NB4 (cell line): ENCODE results near the gene DENND4C.
A peak's percentile ranks its signal among the peaks of the same experiment; 100 is the strongest.

Experiments used
- DNase-seq: peaks from one replicate; pipeline ENCODE4 v3.0.0; 2010; ENCODE audit warnings: low read depth
- H3K4me3 ChIP-seq: one replicate; pipeline ENCODE4 v1.5.1; 2011; ENCODE audit warnings: mild to moderate bottlenecking, low read depth, low read length, moderate library complexity
- MYC ChIP-seq: IDR thresholded peaks from 2 replicates; pipeline ENCODE4 v1.6.1; 2011; ENCODE audit warnings: low read depth, low read length
- POLR2A ChIP-seq: IDR thresholded peaks from 2 replicates; pipeline ENCODE4 v1.6.1; 2011; ENCODE audit warnings: mild to moderate bottlenecking; ENCODE audit not compliant: insufficient read length; ENCODE audit errors: extremely low read depth
- TF ChIP-seq, protein P1 (sequence below): IDR thresholded peaks from 2 replicates; pipeline ENCODE4 v1.6.1; 2011; ENCODE audit warnings: low read depth, low read length
- TF ChIP-seq, protein P2 (sequence below): IDR thresholded peaks from one replicate; pipeline ENCODE4 v1.5.1; 2012; ENCODE audit warnings: low read depth, low read length

DENND4C gene

DNA sequence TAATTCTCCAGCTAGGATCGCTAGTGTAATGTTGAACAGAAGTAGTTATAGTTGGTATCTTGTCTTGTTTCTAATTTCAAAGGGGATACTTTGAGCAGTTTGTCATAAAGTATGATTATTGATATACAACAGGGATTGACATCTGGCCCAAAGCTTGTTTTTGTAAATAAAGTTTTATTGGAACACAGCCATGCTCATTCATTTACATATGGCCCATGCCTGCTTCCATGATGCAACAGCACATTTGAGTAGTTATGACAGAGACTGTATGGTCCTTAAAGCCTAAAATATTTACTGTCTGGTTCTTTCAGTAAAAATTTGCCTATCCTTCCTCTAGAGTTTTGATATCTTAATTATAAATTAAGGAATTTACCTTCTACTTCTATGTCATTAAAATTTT, 79.8 kb downstream of the DENND4C start:
- no peak overlapping the region for H3K4me3 ChIP-seq
- TF ChIP-seq, protein P1, sequence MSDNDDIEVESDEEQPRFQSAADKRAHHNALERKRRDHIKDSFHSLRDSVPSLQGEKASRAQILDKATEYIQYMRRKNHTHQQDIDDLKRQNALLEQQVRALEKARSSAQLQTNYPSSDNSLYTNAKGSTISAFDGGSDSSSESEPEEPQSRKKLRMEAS = no peak
- TF ChIP-seq, protein P2, sequence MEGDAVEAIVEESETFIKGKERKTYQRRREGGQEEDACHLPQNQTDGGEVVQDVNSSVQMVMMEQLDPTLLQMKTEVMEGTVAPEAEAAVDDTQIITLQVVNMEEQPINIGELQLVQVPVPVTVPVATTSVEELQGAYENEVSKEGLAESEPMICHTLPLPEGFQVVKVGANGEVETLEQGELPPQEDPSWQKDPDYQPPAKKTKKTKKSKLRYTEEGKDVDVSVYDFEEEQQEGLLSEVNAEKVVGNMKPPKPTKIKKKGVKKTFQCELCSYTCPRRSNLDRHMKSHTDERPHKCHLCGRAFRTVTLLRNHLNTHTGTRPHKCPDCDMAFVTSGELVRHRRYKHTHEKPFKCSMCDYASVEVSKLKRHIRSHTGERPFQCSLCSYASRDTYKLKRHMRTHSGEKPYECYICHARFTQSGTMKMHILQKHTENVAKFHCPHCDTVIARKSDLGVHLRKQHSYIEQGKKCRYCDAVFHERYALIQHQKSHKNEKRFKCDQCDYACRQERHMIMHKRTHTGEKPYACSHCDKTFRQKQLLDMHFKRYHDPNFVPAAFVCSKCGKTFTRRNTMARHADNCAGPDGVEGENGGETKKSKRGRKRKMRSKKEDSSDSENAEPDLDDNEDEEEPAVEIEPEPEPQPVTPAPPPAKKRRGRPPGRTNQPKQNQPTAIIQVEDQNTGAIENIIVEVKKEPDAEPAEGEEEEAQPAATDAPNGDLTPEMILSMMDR = no peak
- TF ChIP-seq MYC (no peak), POLR2A (no peak)
- DNase-seq = peak; percentile 19

DNA sequence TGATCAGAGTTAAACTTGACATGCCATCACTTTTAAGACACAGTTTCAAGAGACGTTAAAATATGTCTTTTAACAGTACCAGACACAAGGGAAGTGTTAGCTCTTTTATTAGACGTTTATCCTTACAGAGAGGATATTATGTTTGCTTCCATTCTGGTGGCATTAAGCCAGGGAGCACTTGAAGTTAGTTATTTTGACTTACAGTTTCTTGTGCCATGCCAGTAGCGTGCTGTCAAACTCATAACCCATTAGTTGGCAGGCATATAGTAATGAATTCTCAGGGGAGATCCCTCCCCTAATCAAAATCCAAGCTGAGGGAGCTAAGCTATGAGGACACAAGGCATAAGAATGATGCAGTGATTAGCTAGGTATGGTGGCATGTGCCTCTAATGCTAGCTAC, 83.1 kb downstream of the DENND4C start:
- DNase-seq = no peak
- H3K4me3 ChIP-seq = no peak overlapping the region
- TF ChIP-seq MYC (no peak), POLR2A (no peak)
- TF ChIP-seq, protein P1 = no peak
- TF ChIP-seq, protein P2 = no peak

DNA sequence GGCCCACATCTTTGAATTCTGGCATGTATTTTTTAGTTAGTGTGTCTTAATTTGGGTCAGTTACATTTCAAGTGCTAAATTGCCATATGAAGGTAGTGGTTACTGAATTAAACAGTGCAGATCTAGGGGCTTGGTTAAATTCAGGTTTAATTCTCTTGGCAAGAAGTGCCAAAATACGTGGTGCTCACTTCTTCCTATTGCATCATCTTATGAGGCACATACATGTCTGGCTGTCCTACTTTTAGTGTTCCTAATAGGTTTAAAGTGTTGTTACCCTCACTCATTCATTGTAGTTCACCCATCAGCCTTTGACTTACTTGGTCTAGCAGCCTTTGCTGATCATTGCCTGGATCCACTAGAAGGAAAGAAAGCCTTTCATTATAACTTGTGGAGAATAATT, 90.0 kb downstream of the DENND4C start:
- TF ChIP-seq POLR2A = no peak
- no peak for TF ChIP-seq MYC
- TF ChIP-seq, protein P2 = no peak
- TF ChIP-seq, protein P1 = no peak
- no peak overlapping the region for H3K4me3 ChIP-seq
- no peak for DNase-seq

DNA sequence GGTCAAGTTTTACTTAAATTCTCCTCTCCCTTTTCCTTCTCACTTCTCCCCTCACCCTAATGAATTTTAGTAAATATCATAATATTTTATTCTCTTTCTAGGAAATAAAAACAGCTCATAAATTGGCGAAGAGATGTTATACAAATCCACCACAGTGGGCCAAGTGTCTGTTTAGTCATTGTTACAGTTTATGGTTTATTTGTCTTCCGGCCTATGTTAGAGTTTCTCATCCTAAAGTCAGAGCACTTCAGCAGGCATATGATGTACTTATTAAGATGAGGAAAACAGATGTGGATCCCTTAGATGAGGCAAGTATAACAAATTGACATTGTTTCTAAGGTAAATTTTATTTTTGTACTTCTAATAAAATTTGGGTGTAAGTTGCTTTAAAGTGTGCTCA, 101.4 kb downstream of the DENND4C start:
- no peak for DNase-seq
- H3K4me3 ChIP-seq = no peak overlapping the region
- TF ChIP-seq MYC (no peak), POLR2A (no peak)
- TF ChIP-seq, protein P2 = no peak
- TF ChIP-seq, protein P1 = no peak

DNA sequence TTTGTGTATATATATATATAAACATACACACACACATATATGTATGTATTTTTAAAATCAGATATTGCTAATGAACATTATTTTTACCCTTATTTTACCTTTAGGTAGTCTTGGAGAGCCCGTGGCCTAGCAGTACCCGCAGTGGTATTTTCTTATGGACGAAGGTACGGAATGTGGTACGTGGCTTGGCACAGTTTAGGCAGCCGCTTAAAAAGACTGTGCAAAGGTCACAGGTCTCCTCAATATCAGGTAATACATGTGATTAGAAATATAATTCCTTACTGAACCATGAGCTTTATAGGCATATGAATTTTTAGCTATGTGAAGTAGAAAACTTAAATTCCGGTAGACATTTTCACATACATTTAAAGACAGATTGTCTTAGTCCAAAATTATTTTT, 105.7 kb downstream of the DENND4C start:
- DNase-seq = no peak
- no peak overlapping the region for H3K4me3 ChIP-seq
- TF ChIP-seq POLR2A (no peak), MYC (no peak)
- TF ChIP-seq, protein P1 = no peak
- TF ChIP-seq, protein P2 = no peak

DNA sequence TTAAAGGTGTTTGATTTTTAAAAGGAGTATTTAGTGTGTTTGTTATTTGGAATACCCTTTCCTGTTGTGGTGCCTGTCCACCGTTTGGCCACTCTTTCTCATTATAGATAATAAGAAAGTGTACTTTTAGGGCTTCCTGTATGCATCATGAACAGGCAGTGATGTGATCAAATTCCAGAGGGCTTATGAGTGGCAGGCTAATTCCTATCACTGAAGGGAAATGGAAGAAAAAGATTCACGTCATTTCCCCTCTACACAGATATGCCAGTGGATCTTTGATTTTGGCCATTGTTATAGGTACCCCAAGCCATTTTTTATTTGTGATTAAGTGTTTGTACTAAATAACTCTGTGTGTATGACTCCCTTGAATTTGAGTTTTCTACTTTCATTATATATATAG, 112.5 kb downstream of the DENND4C start:
- H3K4me3 ChIP-seq = no peak overlapping the region
- no peak for TF ChIP-seq POLR2A
- TF ChIP-seq, protein P2 = no peak
- no peak for DNase-seq
